Measurements from ENCODE around the gene RBM26. TPM values are rescaled to one million over a fixed set of nuclear protein-coding genes. Genes with fewer than 3 reads are reported as not detected.

Gene RBM26
- total RNA-seq, 1 experiment from 2014 or later, result 16.1 TPM

- DNase-seq (ENCODE audit: low read depth), result no peak
Measured at GRCh38 chr13:79423801-79424642, 18.0 kb upstream of the RBM26 start.

DNA sequence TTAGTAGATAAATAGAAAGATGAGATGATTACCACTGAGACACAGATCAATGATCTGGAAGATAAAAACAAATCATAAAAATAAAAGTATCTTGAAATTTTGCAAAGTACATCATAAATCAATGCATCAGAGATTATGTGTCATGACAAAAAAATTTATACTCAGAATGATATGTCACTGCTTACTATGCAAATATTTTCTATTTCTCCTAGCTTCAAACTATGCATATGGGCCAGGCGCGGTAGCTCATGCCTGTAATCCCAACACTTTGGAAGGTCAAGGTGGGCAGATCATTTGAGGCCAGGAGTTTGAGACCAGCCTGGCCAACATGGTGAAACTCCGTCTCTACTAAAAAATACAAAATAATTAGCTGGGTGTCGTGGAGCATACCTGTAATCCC, 17.3 kb upstream of the RBM26 start:
- no peak for DNase-seq (ENCODE audit: low read depth)

- DNase-seq (ENCODE audit: low read depth), result no peak
Measured at GRCh38 chr13:79419365-79419764, 13.3 kb upstream of the RBM26 start.

DNA sequence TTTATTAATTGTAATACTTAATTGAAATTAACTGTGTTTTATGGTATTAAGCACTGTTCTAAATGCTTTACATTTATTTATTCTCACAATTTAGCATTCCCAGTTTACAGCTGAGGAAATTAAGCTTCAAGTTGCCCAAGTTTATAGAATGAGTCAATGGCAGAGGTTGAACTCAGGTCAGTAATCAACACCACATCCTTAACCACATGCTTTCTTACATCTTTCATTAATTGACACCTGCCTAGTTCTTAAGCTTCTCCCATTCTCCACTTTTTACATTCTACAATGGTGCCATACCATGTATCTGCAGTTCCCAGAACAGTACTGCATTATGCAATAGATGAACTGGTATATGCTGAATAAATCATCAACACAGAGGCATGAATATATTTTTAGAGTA, 11.7 kb upstream of the RBM26 start:
- DNase-seq (ENCODE audit: low read depth), result no peak

DNA sequence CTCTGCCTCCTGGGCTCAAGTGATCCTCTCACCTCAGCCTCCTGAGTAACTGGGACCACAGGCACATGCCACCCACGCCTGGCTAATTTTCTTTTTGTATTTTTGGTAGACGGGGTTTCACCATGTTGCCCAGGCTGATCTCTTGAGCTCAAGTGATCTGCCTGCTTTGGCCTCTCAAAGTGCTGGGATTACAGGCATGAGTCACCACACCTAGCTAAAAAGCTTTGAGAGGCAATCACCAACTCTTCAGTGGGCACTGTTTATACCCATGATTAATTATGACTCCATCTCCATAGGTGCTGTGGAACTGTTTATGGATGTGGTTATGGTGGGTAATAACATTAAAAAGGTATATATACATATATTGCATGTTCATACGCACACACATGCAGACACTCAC, 7.5 kb upstream of the RBM26 start:
- DNase-seq (ENCODE audit: low read depth), result no peak

DNA sequence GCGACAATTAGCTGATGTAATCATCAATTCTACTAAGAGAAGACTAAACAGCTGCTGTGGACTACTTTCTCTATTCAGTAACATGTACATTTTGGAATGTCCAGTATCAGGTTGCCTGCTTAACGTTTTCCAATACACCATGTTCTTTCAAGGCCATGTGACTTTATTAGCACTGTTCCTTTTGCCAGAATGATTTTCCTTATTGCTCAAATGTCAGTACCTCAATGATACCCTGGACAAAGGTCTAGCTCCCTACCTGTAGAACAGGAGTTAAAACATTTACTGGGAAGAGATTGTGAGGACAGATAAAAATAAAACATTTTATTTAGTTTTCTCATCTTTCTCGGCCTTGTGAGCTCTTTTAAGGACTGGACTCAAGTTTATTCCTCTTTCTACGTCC, 3.8 kb upstream of the RBM26 start:
- DNase-seq (ENCODE audit: low read depth), result no peak

DNA sequence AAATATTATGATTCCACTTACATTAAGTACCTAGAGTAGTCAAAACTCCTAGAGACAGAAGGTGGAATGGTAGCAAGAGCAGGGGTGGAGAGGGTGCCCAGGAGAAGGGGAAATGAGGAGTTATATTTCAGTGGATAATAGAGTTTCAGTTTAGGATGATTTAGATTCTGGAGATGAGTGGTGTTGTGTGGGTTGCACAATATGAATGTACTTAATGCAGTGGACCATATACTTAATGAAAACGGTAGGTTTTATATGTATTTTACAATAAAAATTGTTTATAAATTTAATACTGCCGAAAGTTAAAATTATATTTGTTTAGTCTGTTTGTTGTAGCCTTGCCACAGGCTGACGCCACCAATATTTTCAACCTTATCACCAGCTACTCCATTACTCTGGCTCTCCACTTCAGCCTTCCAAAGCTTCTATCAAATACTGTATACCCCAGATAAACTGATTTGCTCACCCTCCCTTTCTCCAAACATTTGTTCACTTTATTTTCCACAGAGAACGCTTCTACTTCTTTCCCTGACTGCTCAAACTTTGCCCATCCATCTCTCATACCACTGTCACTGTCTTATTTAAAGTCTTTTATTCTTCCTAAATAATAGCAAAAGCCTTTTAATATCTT, 1.4 kb upstream of the RBM26 start:
- no peak for DNase-seq (ENCODE audit: low read depth)

DNA sequence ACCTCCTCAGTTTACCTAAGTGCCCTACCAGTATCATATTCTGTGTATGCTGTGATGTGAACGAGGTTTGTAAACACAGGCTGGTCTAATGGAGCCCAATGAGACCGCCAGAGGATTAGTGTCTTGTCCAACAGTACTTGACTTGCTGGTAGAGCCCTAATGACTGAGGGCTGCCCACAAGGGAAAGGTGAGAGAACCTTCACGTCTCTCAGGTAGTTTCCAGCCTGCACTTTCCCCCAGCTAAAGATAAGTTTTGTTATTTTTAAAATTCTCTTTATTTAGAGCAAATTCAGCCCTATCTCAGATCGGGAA, 498 bp upstream of the RBM26 start:
- no peak for DNase-seq (ENCODE audit: low read depth)

GRCh38 chr13:79405501-79405830, 589 bp downstream of the RBM26 start:
- DNase-seq (ENCODE audit: low read depth), result peak; percentile 23

DNA sequence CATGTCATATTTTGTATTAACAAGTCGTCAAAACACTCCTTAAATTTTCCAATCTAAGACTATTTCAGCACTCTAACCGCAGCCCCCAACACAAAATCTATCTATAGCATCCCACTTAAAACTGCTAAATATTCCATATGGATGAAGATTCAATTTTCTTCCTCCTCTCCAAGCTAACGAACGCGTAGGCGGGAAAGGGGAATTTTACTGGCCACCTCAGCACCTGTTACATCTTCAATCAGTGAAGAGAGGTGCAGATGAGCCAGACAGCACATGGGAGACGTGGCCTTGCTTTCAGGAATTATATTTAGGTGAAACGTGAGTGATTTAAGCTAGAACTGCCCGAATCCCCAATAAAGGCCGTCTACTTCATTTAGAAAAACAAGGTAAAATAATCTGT, 1.1 kb downstream of the RBM26 start:
- DNase-seq (ENCODE audit: low read depth), result peak; percentile 9

DNA sequence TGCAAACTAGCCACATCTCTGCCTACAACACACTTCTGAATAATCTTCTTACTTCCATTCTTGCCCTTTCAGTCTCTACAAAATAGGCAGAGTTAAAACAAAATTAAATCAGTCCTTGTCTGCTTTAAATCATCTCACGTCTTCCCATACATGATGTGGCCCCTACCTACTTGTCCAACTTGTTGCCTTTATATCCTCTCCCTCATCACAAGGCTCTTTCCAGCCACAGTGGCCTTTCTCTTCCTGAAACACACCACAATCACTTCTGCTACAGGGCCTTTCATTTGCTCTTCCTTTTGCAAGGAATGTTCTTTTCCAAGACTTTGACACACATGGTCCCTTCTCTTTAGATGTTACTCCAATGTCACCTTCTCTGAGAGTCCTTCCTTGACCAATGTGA, 1.7 kb downstream of the RBM26 start:
- no peak for DNase-seq (ENCODE audit: low read depth)

DNA sequence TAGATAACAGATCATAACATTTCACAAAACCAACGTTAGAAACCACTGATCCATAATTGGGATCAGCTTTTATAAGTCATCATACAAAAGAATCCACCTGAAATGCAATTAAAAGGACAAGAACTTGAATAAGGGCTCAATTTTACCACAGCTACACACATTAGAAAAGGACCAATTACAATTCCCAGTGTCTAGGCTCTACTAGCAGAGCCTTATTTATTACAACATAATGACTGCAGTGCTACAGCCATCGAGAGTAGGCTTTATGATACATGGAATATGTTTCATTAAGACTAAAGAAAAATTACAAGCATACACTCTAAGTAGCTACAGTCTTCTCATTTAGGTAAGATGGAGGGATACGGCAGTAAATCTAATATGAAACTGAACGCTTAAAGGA, 2.9 kb downstream of the RBM26 start:
- DNase-seq (ENCODE audit: low read depth), result no peak

DNA sequence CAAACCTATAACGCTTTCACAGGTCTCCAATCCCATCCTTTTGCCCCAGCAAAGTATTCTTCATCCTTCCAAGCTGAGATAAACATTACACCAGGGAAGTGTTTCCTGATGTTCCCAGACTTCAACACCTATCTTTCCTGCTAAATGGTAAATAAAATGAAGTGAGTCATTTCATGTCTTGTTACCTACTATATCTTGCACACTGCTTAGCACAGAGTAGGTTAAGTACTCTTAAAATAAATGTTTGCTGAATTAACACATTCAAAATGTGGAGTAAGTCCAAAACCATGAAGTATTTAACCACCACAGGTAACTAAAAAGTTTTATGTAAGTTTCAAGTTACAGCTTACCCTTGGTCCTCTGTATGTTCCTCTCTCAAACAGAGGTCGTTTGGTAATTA, 3.4 kb downstream of the RBM26 start:
- no peak for DNase-seq (ENCODE audit: low read depth)

- no peak for DNase-seq (ENCODE audit: low read depth)
Measured at GRCh38 chr13:79402074-79402635, 3.9 kb downstream of the RBM26 start.

DNA sequence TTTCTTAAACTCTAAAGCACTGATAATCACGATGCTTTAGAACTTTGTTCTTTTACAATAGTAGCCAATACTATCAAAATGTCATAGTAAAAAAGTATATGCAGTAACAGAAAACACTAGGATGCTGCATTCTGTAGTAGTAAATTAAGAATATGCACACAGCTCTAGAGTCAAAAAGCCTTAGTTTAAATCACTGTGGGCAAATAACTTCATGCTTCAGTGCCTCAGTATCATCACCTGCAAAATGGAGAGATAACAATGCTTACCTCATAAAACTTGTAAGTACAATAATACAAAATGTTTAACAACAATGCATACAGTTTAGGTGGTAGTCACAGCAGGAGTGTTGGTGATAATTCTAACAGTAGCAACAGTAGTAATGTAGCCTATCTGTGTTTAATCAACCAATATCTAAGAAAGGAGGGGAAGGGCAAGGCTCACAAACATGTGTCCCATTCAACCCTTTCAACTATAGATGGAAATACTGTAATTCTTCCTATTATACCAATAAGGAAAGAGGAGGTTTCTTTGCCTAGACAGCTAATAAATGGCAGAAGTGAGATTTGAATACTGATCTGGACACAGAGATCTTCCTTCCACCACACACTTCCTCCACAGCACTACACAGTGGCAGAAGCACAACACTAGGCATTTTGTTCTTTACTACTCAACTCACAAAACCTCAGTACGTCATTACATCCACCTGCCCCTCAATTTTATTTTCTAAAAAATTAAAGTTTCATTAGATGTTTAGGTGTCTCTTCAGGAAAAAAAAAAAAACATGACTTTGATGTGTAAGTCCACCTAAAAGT, 4.6 kb downstream of the RBM26 start:
- no peak for DNase-seq (ENCODE audit: low read depth)

GRCh38 chr13:79398915-79399314, 7.1 kb downstream of the RBM26 start:
- no peak for DNase-seq (ENCODE audit: low read depth)

- DNase-seq (ENCODE audit: low read depth), result no peak
Measured at GRCh38 chr13:79398127-79398526, 7.9 kb downstream of the RBM26 start.

- no peak for DNase-seq (ENCODE audit: low read depth)
Measured at GRCh38 chr13:79395881-79396280, 10.2 kb downstream of the RBM26 start.

- no peak for DNase-seq (ENCODE audit: low read depth)
Measured at GRCh38 chr13:79393564-79394249, 12.3 kb downstream of the RBM26 start.

DNA sequence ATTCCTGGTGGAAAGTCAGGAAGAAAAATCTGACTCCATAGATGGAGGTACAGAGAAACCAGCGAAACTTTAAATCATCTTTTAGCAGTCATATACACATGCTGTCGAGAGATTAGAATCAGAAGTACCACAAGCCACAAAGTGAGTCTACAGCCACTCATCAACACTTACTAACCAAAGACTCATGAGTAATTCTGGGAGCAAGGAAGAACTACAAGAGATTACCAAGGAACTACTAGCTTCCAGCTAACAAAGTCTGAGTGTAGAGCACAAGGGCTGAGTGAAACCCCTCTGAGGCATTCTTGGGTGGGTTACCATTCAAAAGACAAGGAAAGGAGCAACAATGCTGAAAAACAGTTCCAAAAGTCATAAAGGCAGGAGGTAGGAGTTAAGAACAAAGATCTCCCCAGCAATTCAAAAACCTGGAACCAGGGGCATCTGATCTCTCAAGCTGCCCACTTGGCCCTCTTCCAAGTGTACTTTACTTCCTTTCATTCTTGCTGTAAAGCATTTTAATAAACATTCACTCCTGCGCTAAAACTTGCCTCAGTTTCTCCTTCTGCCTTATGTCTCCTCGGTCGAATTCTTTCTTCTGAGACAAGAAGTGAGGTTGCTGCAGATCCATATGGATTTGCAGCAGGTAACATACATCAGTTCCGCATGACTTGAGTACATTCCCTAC, 13.0 kb downstream of the RBM26 start:
- DNase-seq (ENCODE audit: low read depth), result peak; percentile 63

DNA sequence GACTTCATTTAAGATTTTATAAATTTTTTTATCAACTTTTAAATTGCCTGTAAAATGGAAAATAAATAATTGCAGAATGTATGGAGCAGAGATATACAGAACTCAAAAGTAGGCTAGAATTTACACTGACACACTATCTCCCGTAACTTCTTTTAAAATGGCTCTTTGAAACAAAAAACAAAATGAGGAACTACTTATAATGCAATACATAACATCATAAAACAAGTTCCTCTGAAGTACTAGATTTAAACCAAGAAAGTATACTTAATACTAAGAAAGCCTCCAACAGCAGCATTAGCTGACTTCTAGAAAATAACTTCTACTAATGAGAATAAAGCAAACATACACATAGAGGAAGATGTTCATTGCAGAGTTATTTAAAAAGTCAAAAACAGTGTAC, 17.0 kb downstream of the RBM26 start:
- no peak for DNase-seq (ENCODE audit: low read depth)

DNA sequence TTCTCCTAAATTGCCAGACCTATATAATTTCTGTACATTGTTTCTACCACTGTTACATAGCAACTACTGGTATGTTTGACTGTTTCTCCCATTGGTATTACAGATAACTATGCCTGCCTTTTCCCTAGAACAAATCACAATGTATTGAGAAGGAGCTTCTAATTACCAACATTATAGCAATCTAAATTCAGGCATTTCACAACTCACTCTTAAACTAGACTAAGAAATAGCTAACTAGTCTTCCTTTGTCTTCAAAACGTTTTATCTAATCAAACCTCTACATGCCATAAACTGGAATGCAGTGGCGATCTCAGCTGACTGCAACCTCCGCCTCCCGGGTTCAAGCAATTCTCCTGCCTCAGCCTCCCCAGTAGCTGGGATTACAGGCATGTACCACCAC, 18.2 kb downstream of the RBM26 start:
- no peak for DNase-seq (ENCODE audit: low read depth)

All from Daoy (cell line).